GM19455 (cell line): ENCODE results near the gene ADAMTS16.

Experiments
- ATAC-seq: cut with Tn5 transposase; IDR thresholded peaks from one replicate; pipeline ENCODE4 v1.9.1; 2021; ENCODE audit not compliant: unreplicated experiment

ADAMTS16 gene

DNA sequence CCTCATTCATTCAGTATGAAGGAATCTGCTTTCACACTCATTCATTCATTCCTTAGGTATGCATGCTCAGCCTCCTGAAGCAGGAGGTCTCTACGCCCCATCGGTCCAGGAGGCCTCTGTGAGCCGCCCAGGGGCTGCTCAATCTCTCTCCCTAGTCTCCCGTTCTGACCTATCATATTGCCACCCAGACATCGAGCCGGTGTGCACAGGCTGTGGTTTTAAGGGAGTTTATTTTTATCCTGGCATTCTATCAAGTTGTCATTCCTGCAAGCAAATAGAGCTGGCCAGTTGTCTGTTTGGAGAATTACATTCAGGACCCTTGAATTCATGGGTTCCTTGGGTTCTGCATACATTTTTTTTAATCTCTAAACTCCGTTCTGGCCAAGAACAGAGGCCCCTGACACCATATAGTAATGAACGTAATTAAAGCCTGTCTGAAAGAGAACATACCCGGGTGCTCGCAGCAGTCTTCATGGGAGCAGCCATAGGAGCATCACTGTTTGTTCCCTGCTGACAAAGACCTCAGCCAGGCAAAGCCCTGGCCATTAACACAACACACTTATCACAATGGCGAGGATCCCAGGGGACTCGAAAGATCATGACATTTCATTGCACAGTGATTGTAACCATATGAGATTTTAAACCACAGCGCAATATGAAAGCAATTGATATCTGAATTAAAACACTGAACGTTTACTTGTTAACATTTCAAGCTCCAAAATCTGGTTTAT, 80.9 kb downstream of the ADAMTS16 start:
- no peak for ATAC-seq

DNA sequence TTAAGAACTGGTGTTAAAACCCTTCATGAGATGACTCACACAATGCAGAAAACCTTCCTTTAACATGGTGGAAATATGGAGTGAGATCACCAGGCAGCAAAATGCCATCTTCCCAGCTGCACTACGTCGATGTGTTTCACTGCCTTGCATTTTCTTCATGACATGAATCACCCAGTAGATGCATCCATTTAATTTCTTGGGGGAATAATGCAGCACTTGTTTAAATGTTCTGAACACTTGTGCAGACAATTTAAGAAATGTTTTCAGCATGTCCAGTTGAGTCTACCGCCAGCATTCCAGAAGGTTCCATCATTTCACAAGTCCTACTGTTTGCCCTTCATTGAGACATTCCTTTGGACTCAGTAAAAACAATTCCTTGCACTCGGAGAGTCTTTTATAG, 81.6 kb downstream of the ADAMTS16 start:
- ATAC-seq, result no peak

DNA sequence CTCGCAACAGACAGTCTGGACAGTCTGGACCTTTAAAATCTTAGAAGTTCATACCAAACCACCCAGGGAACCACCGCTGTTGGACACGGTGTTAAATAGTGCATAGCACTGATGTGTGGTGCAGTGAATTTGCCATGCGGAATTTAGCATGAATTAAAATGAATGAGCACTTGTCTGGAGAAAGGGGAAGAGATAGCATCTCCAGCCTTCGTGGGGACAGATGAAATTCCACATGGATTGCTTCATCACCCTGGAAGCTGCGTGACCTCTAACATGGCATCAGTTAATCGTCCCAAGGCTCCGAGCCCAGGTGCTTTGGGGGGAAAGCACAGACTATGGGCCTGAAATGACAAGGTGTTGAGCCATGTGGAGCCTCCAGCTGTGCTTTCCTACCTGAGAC, 91.4 kb downstream of the ADAMTS16 start:
- no peak for ATAC-seq

DNA sequence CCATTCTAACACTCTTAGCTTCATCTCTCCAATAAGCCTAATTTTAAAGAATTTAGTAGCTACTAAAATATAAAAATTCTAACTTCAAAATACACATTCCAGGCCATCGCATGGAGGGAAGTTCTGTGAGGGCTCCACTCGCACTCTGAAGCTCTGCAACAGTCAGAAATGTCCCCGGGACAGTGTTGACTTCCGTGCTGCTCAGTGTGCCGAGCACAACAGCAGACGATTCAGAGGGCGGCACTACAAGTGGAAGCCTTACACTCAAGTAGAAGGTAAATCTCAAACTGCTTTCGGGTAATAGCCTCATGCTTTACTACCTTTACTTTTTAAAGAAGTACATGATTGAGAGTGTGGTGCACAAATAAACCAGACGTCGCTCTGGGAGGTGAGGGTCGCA, 94.8 kb downstream of the ADAMTS16 start:
- ATAC-seq, result no peak

DNA sequence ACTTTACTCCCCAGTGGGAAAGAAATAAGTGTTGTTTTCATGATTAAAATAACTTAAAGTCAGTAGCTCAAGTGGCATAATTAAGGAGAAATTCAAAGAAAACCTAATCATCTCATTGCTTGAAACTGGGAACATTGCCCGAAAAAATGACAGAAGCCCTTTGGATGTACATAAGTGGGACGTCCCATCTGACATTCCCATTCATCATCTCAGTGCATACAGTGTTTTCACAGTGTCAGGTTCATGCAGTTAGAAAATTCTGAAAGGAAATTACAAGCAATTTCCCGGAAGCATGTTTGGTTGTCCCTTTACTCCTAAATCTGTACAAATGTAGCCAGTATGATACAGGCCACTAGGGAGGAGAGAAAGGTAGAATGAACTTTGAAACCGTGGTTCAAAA, 95.6 kb downstream of the ADAMTS16 start:
- ATAC-seq, result no peak

DNA sequence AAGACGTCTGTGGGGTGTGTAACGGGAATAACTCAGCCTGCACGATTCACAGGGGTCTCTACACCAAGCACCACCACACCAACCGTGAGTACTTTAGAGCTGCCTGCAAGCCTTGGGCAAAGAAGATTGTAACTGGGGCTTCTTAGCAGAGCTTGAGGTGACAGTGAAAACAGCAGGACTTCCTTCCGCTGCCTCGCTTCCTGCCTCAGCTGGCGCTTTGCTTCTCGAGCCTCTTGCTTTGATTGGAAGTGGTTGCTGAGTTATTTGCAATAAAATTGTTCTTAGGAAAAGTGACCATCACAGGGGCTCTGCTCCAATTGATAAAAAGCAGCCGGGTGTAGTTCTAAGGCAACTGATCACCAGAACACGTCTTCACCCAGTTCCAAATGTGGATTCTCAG, 99.1 kb downstream of the ADAMTS16 start:
- no peak for ATAC-seq

DNA sequence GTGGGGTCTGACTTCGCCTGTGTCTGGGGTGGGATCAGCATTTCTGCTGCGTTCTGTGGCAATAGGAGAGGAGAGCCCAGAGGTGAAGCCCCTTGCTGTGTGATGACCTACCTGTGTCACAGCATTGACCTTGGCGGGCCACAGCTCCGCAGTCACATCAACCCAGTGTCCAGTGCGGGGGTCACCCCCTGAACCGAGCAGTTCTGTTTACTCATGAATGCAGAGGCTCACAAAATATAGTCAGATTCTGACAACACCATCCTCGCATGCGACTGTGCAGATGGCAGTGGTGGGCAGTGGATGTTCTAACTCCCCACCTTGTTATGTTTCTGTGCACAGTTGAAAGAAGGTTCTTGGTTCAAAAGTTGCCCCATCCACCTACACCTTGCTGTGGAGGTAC, 100.1 kb downstream of the ADAMTS16 start:
- ATAC-seq, result no peak

DNA sequence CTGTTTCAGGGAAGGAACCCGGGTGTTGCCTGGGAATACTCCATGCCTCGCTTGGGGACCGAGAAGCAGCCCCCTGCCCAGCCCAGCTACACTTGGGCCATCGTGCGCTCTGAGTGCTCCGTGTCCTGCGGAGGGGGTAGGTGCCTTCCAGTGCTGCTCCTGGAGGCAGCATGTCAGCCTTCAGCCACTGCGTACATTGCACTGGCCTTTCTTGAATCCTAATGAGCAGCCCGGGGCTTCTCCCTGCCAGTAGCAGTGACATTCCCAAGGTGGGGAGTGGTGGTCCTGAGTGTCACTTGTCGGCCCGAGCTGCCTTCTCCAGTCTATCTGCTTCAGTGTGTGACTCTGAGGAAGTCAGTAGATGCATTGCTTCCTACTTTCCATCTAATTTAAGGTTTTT, 101.9 kb downstream of the ADAMTS16 start:
- ATAC-seq, result no peak

DNA sequence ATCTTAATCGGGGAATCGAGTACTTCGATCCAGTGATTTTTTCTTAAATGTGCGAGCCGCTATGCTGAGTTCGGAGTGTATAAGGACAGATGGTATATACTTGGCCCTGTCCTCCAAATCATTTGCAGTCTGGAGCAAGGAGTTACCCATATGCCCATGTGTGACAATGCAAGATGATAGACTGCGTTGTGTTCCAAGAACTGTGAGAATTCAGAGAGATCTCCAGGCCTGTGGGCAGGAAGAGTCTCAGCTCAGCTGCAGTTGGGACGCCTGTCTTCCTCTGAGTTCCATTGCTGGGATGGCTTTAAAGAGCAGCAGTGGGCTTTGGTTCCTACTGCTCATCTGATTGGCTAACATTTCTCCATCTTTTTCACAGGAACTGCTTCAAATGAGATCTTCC, 106.6 kb downstream of the ADAMTS16 start:
- no peak for ATAC-seq

DNA sequence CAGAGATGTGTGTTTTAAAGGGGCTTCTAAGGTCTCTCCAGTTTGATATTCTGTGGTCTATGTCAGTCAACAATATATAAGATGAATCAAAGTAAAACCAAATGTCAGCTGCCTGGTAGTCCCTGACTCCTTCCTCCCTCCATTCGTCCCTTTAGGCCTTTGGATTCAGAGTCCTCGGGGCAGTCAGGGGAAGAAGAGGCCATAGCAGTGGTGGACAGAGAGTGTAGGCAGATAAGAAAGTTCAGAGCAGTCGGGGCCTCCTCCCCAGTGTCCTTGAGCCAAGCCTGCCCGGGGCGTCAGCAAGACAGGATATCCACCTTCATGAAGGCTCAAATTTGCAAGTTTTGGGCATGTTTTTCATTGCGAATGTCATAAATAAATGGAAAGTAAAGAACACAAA, 110.6 kb downstream of the ADAMTS16 start:
- no peak for ATAC-seq

DNA sequence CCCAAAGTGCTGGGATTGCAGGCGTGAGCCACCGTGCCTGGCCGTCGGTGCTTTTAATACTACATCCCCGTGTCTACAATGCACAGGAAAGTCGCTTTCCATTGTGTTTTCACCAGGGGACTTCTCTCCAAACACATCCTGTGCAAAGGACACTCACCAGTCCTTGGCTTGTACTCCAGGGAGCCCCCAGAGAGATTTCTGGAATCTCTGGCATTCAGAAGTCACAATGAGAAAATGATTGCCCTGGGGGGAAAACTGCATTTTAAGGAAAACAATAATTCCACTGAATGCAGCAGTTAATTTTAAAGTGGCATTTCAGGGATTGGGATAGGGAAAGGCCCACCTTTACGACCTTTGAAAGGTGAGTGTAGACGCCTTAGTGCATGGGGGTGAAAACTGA, 112.0 kb downstream of the ADAMTS16 start:
- no peak for ATAC-seq

DNA sequence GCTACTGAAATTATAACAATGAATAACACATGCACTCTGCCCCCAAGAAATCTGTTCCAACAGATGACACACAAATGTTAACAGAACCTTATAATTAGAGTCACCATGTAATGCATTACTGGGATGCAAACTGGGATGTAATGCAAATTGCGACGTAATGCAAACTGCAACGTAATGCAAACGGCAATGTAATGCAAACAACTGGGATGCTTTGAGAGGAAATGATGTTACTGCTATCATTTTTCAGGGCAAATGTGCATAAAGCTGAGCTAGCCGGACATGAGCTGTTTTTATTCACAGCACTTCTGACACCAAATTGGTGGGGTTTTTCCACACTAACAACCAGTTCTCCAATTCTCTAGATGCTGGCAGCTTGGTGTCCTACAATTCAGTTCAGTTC, 117.2 kb downstream of the ADAMTS16 start:
- ATAC-seq, result no peak

DNA sequence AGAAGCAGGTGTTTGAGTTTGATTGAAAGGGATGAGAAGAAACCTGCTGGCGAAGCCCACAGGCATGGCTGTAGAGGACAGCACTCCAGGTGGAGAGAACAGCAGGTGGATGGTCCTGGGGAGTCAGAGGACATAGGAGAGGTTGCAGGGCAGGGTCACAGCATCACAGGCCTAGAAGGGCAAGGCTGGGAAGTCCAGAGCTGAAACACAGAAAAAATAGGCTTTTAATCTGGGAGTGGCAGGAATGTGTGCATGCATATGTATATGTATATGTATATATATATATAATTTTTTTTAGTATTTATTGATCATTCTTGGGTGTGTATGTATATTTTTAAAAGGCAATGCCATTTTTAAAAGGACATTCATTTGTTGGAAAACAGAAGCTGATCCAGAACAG, 118.4 kb downstream of the ADAMTS16 start:
- no peak for ATAC-seq

DNA sequence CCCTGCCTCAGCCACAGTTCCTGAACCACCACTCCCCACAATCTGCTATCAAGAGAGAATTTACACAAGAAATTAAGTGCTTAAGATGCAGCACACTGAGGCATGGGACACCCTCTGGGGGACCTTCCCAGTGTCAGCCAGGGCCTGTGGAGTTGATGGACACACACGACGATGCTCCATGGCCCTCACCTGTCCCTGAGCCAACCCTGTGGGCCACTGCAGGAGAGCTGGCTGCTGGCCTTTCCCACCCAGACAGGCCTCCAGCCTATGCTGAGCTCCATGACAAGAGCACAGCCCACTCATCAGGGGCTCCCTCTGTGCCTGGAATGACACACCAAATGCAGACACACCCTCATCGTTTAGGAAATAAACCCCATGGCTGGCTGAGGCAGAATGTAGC, 124.6 kb downstream of the ADAMTS16 start:
- ATAC-seq, result no peak

DNA sequence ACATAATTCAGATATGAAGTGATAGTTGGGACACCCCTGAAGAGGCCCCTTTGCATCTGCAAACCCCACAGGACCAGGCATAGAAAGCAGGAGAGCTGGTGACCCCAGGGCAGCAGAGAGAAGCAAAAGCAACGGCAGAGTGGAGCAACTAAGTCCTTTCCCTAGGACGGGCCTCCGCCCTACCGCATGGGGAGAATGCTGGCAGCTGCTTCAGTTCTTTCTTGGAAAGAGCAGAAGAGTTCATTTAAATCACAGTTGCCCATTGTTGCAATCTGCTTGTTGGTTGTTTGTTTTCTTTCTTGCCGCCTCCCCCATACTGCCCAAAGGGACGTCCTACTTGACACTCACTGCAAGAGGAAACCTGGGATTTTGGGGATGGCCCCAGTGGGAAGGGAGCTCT, 126.2 kb downstream of the ADAMTS16 start:
- no peak for ATAC-seq

DNA sequence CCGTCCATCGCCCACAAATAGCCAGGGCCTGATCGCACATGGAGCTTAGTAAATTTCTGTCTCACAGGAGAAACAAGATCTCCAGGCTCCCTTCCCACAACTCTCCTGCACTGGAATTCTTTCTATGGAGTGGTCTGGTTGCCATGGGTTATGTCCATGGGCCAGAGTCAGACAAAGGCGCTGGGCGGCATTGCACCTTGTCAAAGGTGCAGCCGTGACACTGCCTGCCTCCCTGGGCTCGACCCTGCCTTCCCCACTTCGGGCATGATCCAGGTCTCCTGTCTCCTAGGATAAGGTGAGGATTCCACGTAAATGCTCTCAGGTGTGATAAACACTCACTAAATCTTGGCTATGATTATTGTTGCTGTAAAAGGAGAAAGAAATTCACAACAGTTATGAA, 130.0 kb downstream of the ADAMTS16 start:
- ATAC-seq, result no peak

DNA sequence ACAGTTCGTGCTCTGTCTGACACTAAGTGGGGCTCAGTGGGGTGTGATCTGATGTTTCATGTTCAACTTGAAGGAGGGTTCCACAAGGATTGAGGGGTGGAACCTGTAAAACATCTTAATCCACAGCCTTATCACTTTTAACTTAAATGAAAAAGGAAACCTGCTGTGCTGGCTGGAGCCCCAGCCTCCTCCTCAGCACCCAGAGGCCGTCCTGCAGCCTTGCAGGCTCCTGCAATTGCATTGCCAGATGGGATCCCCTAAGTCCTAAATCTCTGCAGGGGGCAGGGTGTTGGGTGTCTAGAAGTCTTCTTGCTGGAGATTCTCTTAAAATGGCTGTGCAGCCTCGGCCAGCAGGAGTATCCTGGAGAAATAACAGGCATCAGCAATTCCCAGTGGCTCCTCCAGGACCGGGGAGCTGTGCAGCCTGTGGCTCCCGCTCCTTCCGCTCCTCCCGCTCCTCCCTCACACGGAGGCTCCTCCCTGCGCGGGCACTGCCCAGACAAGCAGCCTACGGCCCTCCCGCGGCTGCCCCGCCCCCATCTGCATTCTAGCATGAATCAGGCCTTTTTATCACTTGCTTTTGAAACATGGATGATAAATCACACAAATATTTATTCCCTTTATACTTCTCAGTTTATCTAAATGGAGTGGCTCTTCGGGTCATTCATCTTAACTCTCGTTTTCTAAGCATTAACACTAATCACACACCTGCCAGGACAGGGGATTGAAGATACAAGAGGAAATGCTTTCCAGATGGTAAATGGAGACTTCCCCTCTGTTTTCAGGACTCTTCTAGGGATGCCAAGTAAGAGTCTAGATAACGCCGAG, 131.0 kb downstream of the ADAMTS16 start:
- no peak for ATAC-seq

DNA sequence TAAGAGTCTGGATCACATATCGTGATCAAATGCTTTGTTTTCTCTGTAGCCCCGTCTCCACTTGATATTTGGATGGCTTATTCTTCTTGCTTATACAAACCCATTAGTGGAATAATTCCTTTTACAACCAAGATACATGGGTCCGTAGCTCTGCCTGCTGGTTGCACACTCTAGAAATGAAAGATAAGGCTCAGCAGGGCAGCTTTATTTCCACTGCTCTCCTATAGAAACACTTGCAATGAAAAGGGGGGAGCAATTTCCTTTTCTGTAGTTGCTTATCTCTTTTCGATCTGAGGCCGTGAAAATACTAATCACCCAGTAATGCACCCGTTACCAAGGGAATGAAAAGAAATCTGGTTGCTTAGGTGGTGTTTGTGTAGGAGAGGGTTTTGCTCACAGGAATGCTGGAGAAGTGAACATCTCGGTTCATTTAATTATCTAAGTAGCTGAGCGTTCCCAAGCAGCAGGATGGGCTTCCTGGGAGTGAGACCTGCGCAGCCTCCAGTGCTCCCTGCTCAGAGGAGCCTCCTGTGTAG, 131.7 kb downstream of the ADAMTS16 start:
- ATAC-seq, result no peak

DNA sequence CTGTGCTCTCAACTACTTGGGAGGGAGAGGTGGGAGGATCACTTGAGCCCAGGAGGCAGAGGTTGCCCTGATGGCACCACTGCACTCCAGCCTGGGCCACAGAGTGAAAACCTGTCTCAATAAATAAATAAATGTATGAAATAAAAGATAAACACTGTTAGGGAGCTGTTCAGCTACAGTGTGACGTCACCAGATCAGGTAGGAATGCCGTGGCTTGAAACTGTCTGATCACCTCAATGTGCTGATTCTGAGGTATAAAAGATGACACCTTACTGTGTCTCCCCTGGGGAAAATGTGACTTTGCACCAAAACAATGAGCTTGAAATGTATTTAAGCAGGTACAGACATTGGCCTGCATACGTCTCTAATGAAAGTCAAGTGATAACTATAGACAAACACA, 133.3 kb downstream of the ADAMTS16 start:
- ATAC-seq, result no peak

DNA sequence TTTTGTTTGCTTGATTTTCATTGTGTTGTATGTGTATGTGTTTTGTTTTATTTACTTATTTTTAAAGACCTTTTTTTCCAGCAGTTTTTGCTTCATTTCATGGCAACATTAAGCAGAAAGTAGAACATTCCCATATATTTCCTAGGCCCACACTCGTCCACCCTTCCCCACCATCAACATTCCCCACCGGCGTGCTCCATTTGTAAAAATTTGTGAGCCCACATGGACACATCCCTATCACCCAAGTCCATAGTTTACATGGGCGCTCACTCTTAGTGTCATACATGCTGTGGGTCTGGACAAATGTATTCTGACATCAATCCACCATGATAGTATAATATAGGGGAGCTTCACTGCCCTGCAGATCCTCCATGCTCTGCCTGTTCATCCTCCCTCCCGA, 133.8 kb downstream of the ADAMTS16 start:
- ATAC-seq, result no peak

DNA sequence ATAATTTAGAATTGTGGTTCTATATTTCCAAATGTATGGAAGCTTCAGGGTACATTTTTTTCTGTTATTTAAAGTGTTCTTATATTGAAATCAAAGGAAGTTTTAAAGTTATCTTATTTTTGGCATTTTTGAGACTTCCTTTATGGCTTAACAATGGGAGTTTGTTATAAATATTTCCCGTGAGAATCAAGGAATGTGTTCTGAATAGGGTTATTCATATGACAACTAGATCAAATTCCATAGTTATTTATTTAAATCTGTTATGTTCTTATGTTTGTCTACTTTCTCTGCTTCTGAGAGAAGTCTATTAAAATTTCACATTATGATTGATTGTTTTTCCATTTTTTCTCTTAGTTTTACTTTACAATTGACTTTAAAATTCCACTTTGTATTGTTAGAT, 135.1 kb downstream of the ADAMTS16 start:
- ATAC-seq, result no peak

DNA sequence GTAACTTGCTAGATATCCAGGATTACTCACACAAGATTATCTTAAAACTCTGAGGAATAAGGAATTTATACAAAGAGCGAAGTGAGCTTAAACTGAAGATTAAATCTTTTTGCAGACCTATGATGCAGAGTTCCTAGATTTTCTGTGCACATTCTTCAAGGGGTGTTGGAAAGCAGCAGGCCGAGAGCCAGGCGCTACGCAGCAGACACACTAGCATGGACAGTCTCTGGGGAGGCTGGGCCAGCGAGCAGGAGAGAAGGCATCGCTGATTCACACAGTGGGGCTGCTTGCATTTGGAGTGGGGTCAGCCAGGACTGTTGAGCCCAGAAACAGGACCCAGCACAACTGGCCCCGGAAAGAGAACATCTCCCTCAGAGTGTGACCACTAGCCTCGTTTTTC, 136.3 kb downstream of the ADAMTS16 start:
- no peak for ATAC-seq
